NB4 (cell line): ENCODE results near the gene OPA3.

Experiments used
- CTCF ChIP-seq: IDR thresholded peaks from one replicate; pipeline ENCODE4 v1.5.1; 2012; ENCODE audit warnings: low read depth, low read length
- POLR2A ChIP-seq: IDR thresholded peaks from 2 replicates; pipeline ENCODE4 v1.6.1; 2011; ENCODE audit warnings: mild to moderate bottlenecking; ENCODE audit not compliant: insufficient read length; ENCODE audit errors: extremely low read depth
- TF ChIP-seq, protein P1 (sequence below): IDR thresholded peaks from 2 replicates; pipeline ENCODE4 v1.6.1; 2011; ENCODE audit warnings: low read depth, low read length

DNA sequence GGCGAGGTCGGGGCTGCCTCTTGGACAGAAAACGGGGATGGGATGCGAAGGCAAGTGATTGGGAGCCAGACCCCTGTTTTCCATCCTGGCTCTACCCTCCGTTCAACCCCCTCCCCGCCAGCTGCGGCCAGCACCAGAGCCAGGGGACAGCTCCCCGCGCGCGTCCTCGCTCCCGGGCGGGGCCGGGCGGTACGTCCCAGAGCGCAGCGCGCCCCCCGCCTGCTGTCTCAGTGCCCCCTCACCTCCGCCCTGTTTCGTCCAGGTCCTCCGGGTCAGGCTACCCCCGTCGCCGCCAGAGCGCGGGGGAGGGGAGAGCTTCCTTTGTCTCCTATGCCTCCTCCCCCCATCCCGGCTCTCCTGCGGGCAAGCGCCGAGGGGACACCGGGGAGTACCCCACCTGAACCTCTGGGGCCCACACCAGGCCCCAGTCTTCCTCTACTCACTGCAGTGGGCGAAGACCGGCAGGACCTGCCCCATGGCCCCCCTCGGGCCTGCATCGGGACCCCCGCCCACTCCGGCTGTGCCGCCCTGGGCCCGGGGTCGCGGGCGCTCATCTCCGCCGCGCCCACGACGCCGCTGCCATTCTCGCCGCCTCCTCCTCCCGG, 88.2 kb downstream of the OPA3 start:
- TF ChIP-seq CTCF: no peak
- no peak for TF ChIP-seq POLR2A
- TF ChIP-seq, protein P1, sequence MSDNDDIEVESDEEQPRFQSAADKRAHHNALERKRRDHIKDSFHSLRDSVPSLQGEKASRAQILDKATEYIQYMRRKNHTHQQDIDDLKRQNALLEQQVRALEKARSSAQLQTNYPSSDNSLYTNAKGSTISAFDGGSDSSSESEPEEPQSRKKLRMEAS: no peak
